ENCODE data around the gene HAGHL.

HAGHL gene

DNA sequence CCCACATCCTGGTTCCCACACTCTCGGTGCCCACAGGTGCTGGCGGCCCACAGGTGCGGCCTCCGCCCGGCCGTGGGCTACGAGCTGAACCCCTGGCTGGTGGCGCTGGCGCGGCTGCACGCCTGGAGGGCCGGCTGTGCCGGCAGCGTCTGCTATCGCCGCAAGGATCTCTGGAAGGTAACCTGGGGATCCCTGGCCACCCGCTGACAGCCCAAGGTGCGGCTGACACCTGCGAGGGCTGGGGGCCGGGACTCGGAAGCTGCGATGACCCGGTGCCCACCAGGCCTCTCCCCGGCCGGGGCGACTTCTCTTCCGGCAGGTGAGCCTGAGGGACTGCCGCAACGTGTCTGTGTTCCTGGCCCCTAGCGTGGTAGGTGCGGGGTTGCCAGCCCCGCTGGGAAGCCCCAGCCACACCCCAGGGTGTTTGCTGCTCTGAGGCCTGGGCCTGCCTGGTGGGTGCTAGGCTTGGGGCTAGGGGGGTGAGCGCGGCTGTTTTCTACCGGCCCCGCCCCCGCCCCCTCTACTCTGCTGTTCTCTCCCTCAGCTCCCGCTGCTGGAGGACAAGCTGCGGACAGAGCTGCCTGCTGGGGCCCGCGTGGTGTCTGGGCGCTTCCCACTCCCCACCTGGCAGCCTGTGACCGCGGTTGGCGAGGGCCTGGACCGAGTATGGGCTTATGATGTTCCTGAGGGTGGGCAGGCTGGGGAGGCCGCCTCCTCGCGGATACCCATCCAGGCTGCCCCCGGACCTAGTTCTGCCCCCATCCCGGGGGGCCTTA is 5.0 kb upstream of the HAGHL start:
- no peak for DNase-seq (ENCODE audit: low read depth in 2 of 2)

DNA sequence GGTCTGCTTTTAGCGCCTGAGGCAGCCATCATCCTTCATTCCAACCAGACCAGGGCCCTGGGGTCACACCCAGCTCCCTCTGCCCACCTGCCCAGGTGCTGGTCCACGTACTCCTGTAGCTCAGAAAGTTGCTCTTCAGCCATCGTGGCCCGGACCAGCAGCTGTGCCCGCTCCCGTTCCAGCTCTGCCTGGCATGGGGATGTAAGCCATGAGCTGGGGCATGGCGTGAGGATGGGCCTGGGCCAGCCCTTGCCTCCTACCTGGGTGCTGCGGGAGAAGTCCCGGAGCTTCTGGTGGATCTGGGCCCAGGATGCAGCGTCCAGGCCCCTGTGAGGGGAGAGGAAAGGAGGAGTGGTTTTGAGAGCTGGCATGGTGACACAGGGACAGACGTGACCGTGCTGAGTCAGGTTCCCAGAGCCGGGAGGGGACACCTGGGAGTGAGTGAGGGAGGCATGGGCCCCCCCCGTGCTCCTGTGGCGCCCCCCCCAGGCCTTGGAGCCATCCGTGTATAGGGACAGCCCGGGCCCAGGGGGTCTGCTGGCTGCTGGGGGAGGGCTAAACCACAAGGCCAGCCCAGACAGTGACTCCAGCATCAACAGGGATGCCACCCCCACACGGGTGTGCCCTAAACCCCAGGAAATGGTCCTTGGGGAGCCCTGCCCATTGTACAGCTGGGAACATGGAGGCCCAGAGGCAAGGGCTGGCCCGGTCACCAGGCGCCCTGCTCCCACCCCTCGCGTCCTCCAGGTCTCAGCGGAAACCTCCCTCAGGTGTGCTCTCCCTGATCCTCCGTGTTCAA is 3.9 kb upstream of the HAGHL start:
- no peak for DNase-seq (ENCODE audit: low read depth in 2 of 2)

DNA sequence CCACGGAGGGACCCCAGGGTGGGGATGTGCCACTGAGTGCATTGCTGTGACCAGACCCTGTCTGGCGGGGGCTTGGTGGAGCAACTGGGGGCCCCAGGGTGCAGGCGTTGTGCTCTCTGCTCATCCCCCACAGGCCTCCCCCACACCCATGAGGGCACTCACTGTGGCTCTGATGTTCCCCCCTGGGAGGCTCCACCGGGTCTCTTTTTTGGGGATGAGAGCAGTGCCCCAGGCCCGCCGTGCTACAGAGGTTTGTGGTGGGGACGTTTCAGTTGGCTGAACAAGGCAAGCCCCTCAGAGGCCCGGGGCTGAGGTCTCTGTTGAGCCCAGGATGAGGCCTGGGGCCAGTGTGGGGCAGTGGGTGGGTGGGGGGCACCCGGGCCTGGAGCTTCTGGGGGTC is 3.2 kb upstream of the HAGHL start:
- DNase-seq (ENCODE audit: low read depth in 2 of 2): no peak

DNA sequence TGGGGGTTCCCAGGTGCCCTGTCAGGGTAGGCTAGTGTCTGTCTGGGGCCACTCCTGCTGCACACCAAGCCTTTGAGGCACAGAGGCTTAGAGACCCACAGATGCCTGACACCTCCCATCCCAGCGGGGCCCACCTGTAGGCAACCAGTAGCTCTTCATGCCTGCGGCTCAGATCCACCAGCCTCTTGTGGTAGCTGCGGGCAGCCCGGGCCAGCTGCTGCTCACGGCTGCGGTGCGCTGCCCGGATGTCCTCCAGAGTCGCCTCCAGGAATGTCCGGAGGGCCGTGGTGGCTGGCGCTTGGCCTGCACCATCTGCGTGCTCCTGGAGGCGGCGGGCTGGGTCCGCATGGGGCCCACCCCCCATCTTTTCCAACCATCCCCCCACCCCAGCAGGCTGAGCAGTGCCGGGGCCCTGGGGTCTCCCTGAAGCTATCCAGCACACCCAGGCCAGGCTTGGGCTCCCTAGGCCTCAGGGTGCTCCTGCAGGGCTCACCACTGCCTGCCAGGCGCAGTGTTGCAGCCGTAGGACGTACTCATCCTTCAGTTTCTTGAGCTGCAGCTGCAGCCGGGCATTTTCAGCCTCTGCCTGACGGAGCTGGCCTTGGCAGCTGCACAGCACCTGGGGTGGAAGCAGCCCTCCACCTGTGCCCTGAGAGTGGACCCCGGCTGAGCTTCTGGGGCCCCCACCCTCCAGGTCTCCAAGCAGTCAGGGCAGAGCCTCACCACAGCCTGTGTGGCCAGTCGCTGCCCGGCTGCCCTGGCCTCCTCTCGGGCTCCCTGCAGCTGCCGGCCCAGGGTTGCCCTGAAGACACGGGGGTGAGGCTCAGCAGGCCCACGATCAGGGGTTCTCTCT is 2.5 kb upstream of the HAGHL start:
- DNase-seq (ENCODE audit: low read depth in 2 of 2): no peak

DNA sequence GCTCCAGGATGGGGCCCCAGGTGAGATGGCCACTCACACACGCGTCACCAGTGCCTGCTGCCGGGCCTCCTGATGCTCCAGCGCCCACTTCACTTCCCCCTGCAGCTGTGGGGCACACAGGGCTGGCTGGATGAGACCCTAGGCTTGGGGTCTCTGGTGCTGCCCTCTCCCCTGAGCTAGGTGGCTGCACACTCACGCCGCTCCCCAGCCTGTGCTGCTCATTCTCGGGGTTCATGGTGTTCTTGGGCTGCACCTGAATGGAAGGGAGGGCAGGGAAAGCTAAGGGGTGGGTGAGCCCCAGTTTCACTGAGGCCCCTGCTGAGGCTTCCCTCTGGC is 1.9 kb upstream of the HAGHL start:
- no peak for DNase-seq (ENCODE audit: low read depth in 2 of 2)

DNA sequence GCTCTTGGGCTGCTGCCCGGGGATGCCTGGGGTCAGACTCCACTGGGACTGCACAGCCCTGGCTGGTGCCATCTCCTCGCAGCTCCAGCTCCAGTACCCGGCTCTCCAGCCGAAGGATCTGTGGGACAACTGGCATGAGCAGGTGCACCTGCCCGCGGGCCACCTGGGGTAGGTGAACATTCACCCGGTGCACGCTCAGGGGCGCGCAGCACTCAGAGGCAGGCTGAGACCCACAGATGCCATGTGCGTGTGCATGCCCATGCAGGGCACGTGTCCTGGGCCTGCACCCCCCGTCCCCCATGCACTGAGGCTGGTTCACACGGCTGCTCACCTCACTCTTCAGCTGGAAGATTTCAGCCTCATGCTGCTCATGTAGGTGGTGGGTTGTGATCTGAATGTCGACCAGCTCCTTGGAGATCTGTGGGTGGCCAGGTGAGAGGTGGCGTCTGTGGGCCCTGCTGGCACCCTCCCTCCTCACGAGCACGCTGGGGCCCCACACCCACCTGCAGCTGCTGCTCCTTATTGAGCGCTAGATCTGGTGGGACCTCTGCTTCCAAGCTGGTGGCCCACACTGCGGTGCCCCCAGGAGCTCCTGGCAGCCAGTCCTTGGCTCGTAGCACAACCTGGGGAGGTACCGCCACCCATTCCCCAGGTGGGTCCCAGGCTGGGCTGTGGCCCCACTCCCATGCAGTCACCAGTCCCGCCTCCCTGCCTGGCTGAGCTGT is 1.3 kb upstream of the HAGHL start:
- no peak for DNase-seq (ENCODE audit: low read depth in 2 of 2)

DNA sequence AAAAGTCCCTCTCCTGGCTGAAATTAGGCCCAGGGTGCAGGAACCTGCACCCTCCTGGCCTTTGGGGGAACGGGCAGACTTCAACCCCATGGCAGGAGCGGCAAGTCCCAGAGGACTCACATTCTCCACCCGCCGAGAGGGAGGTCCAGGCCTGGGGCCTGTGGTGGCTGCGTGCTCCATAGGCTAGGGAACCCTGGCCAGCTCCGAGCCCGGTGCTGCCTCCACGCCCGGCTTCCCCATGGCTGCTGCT is 793 bp upstream of the HAGHL start:
- no peak for DNase-seq (ENCODE audit: low read depth in 2 of 2)

DNA sequence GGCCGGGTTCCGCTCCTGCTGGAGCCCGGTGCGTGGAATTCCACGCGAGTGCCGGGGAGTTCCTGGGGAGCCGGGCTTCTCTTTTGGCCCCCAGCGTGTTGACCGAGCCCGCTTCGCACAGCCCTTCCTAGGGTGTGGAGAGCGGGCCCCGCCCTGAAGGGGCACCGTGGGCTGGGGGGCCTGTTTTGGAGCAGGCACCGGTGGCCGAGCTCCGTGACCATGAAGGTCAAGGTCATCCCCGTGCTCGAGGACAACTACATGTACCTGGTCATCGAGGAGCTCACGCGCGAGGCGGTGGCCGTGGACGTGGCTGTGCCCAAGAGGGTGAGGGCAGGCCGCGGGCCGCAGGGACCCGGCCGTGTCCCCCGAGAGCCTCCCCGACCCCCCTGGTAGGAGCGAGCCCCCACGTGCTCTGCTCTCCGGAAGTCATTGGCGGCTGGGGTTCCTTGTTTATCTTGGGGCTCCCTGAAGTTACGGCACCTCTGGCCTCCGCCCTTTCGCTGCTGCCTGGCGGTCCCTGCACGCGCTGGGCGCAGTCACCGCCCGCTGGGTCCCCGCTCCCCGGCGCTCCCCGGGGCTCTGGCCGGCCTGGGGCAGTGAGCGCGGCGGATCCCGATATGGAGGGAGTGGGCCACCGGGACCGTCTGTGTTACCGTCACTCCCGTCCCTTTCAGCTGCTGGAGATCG is 528 bp downstream of the HAGHL start:
- no peak for DNase-seq (ENCODE audit: low read depth in 2 of 2)

DNA sequence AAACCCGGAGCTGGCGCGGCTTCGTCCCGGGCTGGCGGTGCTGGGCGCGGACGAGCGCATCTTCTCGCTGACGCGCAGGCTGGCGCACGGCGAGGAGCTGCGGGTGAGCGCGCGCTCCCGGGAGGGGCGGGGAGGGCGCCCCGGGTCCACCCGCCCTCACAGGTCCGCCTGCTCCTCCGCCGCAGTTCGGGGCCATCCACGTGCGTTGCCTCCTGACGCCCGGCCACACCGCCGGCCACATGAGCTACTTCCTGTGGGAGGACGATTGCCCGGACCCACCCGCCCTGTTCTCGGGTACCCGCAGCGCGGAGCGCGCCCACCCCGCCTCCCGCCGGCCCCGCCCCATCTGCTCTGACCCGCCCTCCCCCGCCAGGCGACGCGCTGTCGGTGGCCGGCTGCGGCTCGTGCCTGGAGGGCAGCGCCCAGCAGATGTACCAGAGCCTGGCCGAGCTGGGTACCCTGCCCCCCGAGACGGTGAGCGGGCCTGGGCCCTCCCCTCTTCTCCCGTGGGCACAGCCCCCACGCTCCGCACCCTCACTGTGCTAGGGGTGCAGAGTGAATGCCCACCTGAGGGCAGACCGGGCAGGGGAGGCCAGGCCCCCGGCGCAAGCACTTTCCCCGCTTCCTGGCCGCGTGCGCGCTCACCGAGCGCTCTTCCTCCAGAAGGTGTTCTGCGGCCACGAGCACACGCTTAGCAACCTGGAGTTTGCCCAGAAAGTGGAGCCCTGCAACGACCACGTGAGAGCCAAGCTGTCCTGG is 1.4 kb downstream of the HAGHL start:
- no peak for DNase-seq (ENCODE audit: low read depth in 2 of 2)

DNA sequence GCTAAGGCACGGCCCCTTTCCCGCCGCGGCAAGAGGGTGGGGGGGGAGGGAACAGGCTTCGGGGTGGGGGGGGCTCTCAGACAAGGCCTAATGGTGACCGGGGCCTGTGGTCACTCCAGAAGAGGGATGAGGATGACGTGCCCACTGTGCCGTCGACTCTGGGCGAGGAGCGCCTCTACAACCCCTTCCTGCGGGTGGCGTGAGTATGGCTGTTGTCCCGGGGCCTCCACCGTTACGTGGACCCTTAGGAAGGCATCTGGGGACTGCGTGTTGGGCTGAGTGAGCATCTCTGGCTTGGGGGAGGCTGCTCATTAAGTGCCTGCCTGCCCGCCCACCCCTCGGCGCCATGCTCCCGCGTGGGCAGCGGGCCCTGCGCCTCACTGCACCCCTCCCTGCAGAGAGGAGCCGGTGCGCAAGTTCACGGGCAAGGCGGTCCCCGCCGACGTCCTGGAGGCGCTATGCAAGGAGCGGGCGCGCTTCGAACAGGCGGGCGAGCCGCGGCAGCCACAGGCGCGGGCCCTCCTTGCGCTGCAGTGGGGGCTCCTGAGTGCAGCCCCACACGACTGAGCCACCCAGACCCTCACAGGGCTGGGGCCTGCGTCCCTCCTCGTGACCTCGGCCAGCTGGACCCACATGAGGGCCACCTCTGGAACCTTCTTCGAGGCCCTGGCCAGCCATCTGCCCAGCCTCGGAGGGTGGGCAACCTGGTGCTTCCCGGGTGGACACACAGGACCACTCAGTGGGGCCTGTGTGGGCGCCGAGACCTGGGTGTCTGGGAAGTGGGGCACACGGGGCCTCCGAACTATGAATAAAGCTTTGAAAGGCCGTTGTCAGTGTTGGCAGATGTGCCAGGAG is 2.2 kb downstream of the HAGHL start:
- DNase-seq (ENCODE audit: low read depth in 2 of 2): no peak

DNA sequence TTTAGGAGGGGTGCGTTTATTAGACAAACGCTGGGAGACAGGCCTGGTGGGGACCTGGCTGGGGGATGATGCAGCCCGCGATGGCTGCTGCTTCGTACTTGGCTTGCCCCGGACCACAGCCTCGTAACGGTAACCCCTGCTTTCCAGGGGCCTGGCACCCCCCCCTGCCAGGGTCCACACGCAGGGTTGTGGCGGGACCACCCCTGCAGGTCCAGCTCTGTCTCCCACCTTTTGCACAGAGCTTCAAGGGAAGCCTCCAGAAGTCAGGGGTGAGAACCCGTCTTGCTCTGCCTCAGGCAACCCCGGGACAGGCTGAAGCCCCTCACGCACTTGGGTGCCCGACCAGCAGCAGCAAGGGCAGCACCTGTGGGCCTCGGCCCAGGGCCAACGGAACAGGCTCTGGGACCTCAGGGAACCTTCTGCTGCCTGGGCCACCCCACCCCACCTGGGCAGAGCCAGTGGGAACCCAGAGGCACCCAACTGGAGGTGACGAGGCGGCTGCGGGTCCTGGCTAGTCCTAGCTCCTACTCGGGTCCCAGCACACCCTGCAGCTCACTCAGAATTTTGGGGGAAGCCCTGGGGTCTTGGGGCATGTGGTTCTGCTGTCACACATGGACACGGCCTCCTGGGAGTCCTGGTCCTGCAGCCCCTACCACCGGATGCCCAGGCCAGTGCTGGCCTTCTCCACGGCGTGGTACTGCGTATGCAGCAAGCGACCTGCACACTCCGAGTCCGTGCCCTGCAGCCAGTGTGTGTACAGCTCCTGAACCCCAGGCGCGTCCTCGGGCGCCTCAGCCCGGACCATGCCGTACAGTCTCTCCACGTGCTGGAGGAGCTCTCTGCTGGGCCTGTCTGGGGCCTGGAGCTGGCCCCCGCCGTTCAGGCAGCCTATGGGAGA is 3.1 kb downstream of the HAGHL start:
- DNase-seq (ENCODE audit: low read depth in 2 of 2): no peak

DNA sequence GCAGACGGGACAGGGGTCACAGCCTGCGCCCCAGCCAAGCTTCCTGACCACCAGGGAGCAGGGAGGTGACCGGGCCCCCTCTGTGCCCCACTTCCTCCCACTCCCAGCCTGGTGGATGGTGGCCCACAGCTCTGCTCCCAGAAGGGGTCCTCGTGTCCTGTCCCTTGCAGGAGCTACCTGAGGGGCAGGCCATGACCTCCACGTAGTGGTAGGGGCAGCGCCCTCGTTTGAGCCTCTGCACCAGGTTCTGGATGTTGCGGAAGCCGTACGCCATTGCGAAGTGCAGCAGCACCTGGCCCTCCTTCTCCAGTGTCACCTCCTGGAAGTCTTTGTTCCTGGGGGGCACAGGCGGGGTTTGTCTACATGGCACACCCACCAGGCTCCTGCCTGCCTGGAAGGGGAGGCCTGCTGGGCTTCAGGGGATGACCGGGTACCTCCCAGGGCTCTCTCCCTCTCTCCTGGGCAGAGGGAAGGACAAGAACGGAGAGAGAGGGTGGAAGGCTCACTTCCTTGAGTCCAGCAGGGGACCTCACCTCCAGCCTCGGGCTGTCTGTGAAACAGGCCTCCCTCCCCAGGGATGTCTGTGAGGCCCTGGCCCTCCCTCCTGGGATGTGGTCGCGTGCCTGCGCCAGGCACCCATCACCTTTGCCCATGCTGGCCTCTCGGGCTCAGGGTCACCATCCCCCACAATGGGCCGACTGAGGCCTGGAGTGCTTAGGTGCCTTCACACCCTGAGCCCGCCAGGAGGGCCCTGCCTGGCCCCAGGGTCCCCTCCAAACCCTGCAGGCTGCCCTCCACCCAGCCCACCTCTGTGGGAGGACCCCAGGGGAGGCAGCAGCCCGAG is 4.0 kb downstream of the HAGHL start:
- DNase-seq (ENCODE audit: low read depth in 2 of 2): no peak

DNA sequence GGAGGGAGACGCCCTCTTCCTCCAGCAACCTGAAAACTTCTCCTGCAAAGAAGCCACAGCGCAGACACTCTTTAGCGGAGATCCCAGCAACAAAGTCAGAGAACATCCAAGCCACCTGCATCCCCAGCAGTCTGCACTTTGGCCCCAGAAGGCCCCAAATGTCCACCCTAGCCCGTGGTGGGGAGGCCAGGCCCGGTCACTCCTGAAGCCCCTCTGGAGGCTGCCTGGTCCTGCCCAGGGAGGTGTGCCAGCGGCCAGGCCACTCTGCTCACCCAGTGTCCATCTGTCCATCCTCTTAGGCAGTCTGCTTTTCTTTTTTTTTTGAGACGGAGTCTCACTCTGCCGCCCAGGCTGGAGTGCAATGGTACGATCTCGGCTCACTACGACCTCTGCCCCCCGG is 5.4 kb downstream of the HAGHL start:
- DNase-seq (ENCODE audit: low read depth in 2 of 2): no peak

DNA sequence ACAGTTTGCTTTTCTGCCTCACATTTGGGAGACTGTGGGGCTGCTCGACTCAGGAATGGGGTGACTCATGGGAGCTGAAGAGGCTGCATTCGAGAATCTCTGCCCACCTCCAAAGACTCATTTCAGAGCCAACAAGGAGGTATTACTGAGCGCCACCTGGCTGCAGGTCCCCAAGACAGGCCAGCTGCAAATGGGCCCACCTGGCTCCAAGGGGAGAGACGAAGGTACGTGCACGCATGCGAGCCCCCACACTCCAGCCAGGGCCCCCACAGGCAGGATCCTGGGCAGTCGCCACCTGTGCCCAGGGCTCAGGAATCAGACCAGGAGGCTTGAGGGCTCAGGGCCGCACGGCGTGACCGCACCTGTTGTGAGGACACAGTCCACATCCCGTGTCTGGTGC is 6.0 kb downstream of the HAGHL start:
- no peak for DNase-seq (ENCODE audit: low read depth in 2 of 2)

DNA sequence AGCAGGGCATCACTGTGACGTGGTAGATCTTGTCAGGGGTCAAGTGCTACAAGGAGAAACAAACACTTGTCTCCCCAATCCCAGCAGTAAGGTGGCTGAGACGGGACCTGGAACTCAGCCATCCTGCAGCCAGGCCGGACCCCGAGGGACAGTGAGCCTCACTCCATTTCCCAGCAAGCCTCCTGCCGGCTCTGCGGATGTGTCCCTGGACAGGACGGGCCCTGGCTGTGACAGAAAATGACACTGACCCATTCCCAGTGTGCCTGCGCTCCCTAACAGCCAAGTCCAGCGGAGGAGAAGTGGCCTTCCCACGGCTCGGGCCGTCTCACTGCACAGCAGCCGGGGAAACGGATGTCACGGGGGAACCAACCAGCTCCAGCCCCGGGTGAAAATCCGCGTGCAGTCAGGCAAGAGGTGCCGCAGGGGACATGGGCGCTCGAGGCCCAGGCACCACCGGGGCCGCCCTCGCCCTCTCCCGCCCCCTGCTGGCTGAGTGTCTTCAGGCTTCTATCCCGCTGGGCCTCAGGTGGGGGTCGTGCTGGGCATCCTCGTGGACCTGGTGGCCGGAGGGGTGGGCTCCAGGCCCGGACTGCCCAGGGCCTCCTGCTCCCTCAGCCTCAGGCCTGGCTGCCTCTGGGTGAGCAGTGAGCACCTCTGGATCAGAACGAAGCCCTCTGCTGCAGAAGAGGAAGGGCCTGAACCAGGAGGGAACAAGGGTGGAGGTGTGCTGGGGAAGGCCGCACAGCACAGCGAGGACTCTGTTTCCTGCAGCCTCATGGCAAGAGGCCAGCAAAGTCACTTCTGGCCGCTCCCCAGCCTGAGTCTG is 6.7 kb downstream of the HAGHL start:
- DNase-seq (ENCODE audit: low read depth in 2 of 2): no peak

DNA sequence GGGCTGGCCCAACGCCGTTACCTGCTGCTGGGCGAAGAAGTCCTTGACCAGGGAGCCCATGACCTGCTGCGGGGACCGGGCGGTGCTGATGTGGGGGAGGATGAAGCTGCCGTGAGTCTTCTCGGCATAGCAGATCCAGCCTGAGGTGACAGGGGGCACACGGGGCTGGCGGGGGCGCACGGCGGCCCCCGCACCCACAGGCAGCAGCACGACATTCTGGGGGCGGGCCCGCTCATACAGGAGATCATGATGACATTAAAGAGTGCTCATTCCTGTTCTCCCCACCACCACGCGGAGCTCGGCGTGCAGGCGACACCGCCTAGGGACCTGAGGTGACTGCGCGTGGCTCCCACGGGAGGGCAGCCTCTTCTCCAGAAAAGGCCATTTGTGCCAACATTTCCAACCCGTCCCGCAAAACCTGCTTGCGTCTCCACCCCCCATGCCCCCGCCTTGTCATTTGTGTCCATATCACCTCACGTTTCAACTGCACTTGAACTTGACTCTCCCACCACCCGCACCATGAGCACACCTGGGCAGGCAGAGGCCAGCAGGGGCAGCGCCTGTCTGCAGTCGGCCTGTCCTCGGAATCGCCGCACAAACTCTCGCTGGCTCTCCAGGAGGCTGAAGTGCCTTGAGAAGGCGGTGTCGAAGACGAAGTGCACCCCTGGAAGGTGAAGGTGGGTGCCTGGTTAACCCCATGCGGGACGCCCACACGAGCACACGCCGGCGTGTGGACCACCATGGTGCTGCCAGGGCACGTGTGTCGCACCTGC is 7.5 kb downstream of the HAGHL start:
- no peak for DNase-seq (ENCODE audit: low read depth in 2 of 2)

All from fibroblast of skin of left quadriceps (primary cell).